Choroid plexus epithelial cell (primary cell): ENCODE results near the gene IL4R.
"Not testable (repeated sequence)": the region's sequence is repeated elsewhere in the genome, so short reads cannot be mapped to it uniquely, and the experiment has no call there.

Experiments
- DNase-seq: peaks from one replicate; pipeline ENCODE4 v3.0.0-alpha.2; 2010; ENCODE audit warnings: low read depth
- H3K4me3 ChIP-seq: 2 replicates; pipeline ENCODE4 v1.5.1; 2011; ENCODE audit warnings: low read depth, mild to moderate bottlenecking, control low read depth, low read length, moderate library complexity
- CTCF ChIP-seq: conservative IDR thresholded peaks from 2 replicates; pipeline ENCODE4 v1.5.1; 2011; ENCODE audit warnings: low read depth, mild to moderate bottlenecking, control low read depth, inconsistent platforms, low read length, moderate library complexity

IL4R gene

DNA sequence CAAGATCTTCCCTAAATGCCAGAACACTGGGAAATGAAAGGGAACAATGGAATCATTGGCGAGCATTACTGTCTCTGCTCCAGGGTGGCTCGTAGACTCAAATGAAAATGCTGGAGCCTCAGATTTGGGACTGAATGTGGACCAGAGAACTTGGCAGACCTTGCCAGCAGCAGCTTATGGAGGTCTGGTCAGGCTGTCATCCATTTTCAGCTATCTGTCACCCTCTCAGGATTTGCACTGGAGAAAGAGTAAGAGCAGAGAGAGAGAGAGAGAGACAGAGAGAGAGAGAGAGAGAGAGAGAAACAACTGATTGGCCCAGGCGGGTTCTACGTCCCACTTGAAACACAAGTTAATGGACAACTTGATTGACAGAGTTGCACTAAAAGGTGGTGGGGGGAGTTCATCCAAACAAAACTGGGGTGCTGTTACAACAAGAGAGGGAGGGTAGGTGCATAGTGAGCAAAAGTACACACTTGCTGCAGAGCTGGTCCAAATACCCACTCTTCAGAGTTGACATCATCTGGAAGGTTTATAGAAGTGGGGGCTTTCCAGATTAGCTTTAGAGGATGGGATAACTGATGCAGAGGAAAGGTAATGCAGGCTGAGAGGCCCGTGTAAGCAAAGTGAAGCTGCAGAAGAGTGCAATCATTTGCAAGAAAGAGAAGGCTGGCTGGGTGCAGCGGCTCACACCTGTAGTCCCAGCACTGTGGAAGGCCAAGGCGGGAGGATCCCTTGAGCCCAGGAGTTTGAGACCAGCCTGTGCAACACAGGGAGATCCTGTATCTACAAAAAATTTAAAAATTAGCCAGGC, 28.7 kb upstream of the IL4R start:
- DNase-seq = no peak
- no peak overlapping the region for H3K4me3 ChIP-seq
- TF ChIP-seq CTCF = no peak

DNA sequence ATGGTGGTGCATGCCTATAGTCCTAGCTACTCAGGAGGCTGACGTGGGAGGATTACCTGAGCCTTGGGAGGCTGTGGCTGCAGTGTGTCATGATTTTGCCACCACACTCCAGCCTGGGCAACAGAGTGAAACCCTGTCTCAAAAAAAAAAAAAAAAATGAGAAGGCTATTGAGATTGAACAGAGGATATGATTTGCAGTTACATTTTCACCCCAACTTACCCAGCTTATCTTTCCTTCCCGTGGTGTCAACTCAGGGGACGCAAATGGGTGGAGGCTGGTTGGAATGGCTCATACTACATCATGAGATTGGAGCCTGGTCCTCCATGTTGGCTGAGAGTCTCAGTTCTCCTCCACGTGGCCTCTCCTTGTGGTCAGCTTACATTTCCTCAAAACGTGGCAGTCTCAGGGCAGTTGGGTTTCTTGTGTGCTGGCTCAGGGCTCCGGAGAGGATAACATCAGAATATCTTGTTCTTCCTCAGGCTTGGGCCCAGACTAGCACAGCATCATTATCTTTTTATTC, 28.0 kb upstream of the IL4R start:
- TF ChIP-seq CTCF = no peak
- H3K4me3 ChIP-seq = no peak overlapping the region
- DNase-seq = no peak

GRCh38 chr16:27286451-27286850, 27.3 kb upstream of the IL4R start:
- H3K4me3 ChIP-seq = no peak overlapping the region
- peak; percentile 94 for DNase-seq
- TF ChIP-seq CTCF = no peak

DNA sequence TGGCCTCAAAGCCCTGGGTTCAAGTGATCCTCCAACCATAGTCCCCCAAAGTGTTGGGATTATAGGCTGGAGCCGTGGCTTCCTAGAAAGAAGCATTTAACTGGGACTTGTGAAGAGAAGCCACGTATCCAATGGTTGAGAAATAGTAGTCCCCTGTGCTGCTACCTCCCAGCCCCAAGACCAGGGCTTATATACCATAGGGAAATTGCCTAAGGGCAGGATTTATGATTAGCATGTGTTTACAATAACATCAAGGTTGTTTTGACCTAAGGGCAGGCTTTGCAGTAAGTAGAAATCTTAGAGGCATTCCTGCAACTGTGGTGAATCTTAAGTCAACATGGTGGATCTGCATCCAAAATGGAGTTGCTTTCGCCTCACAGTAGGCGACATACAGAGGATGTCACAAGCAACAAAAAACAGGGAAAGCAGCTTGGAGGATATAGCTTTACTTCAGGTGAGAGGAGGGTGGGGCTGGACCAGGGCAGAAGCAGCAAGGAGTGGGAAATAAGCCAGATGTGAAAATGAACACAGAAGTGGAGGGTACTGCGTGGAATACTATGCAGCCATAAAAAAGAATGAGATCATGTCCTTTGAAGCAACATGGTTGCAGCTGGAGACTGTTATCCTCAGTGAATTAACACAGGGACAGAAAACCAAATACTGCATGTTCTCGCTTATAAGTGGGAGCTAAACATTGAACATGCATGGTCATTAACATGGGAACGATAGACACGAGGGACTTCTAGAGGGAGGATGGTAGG, 26.5 kb upstream of the IL4R start:
- H3K4me3 ChIP-seq = no peak overlapping the region
- TF ChIP-seq CTCF = no peak
- DNase-seq = peak; percentile 32

DNA sequence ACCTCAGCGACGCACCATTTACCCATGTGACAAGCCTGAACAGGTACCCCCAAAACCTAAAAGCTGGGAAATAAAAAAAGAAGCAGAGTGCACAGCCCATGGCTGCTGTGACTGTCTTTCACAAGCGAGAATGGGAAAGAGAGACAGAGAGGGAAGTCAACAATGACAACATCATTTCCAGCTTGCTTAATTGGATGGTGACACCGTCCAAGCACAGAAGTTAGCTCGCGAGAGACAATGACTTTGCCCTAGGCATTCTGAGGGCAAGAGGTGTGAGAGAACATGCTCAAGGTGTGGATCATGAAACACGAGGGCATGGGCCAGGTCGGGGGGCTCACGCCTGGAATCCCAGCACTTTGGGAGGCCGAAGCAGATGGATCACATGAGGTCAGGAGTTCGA, 25.9 kb upstream of the IL4R start:
- no peak for DNase-seq
- no peak overlapping the region for H3K4me3 ChIP-seq
- no peak for TF ChIP-seq CTCF

GRCh38 chr16:27288313-27288712, 25.5 kb upstream of the IL4R start:
- H3K4me3 ChIP-seq = not testable (repeated sequence)

GRCh38 chr16:27289669-27290068, 24.1 kb upstream of the IL4R start:
- DNase-seq = no peak
- TF ChIP-seq CTCF = no peak
- H3K4me3 ChIP-seq = no peak overlapping the region

More at GRCh38 chr16:27288313-27288712, 25.5 kb upstream of the IL4R start:
- not testable (repeated sequence) for DNase-seq
